SK-N-MC (cell line): ENCODE data around the gene HNRNPH1.
"Not testable (repeated sequence)": the region's sequence is repeated elsewhere in the genome, so short reads cannot be mapped to it uniquely, and the experiment has no call there.

Experiments used
- EZH2 ChIP-seq: fragments of 200-600 bp; sonication (generic); IDR thresholded peaks from one replicate; pipeline ENCODE4 v1.6.1; 2017; ENCODE audit warnings: antibody characterized with exemption
- POLR2AphosphoS5 ChIP-seq: IDR thresholded peaks from 2 replicates; pipeline ENCODE4 v1.6.1; 2012; ENCODE audit warnings: mild to moderate bottlenecking, low read depth, low read length, borderline replicate concordance

DNA sequence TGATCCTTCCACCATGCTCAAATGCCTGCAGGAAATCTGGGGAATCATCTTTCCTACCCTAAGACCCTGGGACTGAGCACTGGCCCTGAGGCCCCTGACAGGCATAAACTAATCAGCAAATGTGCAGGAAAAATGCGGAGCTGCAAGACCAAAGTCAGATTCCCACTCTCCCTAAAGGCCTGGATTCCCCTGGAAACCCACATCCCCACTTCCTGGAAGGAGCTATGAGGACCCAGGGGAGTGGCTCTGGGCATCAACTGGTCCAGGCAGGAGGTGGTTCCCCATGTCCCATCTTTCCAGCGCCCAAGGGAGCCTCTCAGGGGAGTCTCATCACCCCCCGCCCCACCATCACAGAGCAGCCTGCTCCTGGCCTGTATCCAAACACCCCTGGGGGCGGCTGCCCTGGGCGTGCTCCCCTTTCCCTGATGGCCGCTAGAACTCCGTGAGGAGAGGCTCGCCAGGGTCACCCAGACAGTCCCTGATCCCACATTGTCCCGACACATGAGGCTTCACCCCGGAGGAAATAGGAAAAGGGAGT is 25.8 kb upstream of the HNRNPH1 start:
- not testable (repeated sequence) for TF ChIP-seq POLR2AphosphoS5, EZH2
